Muscle of arm (tissue), 12 donors: Measurements from ENCODE around the gene MBL2. TPM values are rescaled to one million over a fixed set of nuclear protein-coding genes. Genes with fewer than 3 reads are reported as not detected.

Experiments used
- DNase-seq: peaks from one replicate; pipeline ENCODE4 v3.0.0-alpha.2; 2013
- polyA plus RNA-seq, 12 donors: library from polyadenylated mRNA; unstranded; fragments of 120-200 nt; gene quantifications; one replicate each; pipeline ENCODE4 v1.2.1, GENCODE V29; 2013; ENCODE audit not compliant: insufficient read length in 12 of 12

The MBL2 gene
- polyA plus RNA-seq, 12 donors: 0.18 TPM; not detected in 11

DNA sequence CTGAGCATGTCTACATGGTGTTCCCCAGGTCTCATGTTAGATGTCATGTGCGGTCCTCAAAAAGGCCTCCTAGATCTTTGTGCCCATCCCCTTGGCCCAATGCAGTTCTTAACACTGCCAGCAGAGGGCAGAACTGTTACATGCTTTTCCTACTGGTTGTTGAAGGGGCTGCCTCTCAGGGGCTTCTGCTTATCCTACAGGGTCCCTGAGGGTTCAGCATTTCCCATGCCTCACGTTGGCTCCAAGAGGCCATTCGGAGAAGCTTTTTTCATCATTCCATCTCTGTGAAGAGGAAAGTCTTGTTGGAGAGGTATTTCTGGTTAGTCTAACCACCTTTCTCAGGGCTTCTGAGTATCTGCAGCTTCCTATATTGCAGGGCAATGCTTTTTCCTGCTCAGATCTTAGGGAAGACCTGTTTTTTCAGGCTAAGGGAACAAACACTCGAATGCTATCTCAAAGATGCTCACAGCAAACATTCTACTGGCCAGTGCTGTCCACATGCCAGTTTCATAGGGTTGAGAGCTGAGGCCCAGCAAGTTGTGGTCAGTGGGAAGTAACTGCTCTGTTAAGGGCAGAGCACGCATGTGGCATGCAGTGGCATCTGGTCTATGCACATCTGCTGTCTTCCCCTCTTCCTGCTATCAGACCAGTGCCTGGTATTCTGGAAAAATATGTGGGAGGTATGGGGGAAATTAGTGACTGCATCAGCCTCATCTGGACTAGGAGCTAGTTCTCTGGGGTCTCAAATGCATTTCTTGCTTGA is 31.5 kb downstream of the MBL2 start:
- peak; percentile 5 for DNase-seq

DNA sequence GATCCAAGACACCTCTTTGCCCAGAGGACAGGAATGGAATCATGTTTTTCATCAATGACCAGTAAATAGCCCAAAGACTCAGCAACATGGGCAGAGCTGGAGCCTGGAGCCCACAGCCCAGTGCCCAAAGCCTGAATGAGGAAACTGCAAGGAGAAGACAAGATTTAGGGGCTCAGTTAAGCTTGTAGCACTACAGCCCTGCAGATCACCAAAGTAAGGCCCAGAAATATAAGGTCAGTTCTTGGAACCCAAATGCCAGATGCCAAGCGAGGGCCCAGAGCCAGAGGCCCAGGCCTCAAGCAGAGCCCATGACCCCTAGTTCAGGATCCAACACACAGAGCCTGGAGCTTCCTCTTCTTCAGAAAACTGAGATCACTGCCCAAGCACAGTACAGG is 32.4 kb downstream of the MBL2 start:
- no peak for DNase-seq

DNA sequence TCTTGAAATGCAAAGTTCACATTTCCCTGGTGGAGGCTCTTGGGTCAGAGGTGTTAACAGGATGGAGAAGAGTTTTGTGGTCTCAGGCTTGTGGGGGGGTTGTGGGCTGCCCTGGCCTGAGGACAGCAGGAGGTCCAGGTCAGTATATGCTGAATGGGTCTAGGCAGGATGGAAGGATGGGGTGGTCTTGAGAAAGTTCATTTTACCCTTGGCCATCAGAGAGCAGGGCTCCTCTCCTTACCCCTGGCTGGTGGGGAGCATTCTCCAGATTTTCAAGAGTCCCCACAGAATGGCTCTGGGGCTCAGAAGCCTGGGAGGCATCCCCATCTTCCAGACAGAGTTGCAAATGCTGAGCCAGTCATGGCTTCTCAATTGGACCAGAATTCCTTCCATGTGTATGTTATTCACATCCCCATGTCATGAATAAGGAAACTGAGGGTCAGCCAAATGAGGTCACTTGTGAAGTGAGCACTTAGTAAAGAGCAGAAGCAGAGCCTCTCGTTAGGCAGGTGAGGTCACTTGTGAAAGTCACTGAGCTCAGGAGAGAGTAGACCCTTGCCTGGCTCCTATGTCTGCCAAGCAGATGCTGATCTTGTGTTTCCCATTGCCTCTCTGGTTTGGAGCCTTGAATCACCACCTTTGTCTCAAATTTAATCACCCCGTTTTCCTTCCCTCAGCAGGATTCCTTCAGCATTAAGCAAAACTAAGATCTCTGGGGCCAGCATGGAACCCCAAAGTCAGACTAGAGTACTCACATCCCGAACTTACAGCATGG is 33.0 kb downstream of the MBL2 start:
- DNase-seq: no peak

DNA sequence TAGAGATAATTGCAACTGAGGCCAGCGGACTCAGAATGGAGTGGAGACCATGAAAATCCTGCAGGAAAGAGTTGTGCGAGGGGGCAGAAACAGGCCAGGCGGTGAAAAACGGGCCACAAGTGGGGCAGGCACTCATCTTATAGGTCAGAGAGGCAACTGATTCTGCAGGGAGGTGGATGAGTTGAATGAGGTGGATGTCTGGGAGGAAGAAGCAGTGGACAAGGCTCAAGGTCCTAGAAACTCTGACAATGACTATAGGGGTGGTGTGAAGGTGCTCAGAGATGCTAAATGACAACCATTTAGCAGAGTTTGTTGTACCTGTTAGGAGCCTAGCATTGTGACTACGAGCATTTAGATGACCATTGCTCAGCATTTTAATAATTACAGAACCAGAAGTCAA is 33.6 kb downstream of the MBL2 start:
- DNase-seq: no peak

DNA sequence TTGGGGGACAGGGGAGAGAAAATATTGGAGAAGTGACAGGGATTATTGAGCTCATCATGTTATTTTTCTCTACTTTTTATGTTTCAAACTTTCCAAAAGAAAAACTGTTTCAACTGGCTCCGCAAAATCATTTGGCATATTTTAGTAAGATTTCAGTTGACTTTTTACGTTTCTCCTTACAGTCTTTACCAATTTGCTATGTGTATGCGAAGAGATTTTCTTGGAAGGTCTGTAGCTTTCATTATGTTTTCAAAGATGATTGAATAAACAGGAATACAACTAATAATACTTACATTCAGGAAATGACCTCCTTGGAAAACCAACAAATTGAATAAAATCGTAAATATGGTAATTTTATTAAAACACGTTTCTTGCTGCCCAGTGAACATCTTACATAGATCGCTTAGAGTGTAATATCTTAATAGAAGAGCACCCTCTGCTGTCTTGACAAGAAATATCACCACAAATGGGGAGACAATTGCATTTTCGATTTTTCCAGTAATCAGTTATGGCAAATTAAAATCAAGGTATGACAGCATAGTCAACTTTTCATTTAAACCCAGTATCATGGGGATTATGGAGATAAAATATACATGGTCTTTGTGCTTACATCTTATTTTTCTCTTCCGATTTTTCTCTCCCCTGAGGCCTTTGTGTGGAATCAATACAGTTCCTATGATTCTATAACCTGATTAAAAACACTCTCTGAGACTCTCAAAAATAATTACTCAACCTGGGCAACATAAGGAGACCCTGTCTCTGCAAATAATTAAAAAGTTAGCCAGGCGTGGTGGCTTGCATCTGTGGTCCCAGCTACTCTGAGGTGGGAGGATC is 43.1 kb downstream of the MBL2 start:
- peak; percentile 24 for DNase-seq

DNA sequence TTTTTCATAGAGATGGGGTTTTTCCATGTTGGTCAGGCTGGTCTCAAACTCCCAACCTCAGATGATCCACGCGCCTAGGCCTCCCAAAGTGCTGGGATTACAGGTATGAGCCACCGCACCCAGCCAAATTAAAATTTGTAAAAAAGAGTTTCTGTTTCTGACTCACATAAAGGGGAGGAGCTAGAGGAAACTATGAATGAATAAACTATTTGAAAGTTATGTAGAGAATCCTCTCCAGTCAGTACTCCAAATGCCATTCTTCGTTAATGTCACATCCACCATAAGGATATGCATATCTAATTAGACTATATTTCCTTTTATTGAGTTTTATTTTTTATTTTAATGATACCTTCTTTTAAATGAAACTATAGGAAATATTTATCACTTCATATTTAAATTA is 52.6 kb downstream of the MBL2 start:
- no peak for DNase-seq
